Right ventricle myocardium inferior (tissue), 1 donor: ENCODE results near the gene ARL9. TPM values are rescaled to one million over a fixed set of nuclear protein-coding genes. Genes with fewer than 3 reads are reported as not detected.
"Not testable (repeated sequence)": the region's sequence is repeated elsewhere in the genome, so short reads cannot be mapped to it uniquely, and the experiment has no call there.

ENCODE experiments used
- ATAC-seq: fragments of 200-7000 bp; cut with Tn5 transposase; one replicate; pipeline ENCODE4 v1.9.1; 2020; ENCODE audit warnings: mild to moderate bottlenecking, moderate library complexity
- DNase-seq: peaks from one replicate; pipeline ENCODE4 v3.0.0; 2021; ENCODE audit errors: missing footprints
- intact Hi-C: fragments of 100-400 bp; cut with DNase I; formaldehyde crosslinking; loops from one replicate; pipeline ENCODE4 v1.11.0; 2022
- long read RNA-seq: library from polyadenylated mRNA; unstranded; transcript quantifications from one replicate; pipeline ENCODE4 v2.0.0, GENCODE V29; 2021
- total RNA-seq: library from RNA; stranded (reverse); fragmentation: NEBNext Ultra II Directional; extraction: Animal tissue kit (Norgen Biotek cat#: 25700); gene quantifications from one replicate; pipeline ENCODE4 v1.2.1, GENCODE V29; 2021
- donor health status: DM: no; HTN: yes; CAD: no; lungs with severe emphysema.

Gene ARL9, protein sequence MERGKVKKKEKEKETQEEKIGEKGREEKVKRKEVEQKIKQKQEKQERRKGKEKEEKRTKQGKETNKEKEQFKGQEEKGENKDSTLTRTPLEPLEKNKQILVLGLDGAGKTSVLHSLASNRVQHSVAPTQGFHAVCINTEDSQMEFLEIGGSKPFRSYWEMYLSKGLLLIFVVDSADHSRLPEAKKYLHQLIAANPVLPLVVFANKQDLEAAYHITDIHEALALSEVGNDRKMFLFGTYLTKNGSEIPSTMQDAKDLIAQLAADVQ
- total RNA-seq, result not detected
- long read RNA-seq, result 0 reads

DNA sequence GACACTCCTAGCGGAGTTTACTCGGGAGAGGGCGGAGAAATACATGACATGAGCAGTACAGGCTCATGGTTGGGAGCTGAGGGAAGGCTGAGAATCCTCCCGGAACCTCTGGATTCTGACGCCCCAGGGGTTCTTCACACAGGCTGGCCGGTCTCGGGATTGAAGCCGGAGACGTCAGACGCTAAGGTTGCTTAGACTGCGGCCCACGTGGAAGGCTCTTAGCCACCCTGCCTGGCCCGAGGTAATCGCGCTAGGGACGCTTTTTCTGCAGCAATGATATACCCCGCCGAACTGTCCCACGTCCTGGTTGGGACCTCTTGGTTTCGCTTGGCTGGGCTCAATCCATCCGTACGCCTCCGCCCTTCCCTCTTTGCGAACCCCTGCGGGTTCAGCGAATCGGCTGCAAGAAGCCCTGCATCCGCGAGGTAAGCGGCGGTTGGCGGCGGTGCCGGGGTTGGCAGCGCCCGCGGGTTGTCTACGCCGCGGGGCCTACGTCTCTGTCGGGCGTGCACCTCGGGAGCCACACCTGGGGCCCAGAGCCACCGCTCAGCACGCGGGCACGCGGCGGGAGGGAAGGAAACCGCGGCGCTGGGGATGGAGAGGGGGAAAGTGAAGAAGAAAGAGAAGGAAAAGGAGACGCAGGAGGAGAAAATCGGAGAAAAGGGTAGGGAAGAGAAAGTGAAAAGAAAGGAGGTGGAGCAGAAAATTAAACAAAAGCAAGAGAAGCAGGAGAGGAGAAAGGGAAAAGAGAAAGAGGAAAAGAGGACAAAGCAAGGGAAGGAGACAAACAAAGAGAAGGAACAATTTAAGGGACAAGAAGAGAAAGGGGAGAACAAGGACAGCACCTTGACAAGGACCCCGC, at the start of gene ARL9:
Gene ARL9, plus strand, starts transcription at position 523 of the 862 bp plus-strand sequence. Its CDS starts 72 bp downstream, at position 595.
- intact Hi-C loops, result no loop called here
- DNase-seq (peak; percentile 73), ATAC-seq (peak; percentile 84)

DNA sequence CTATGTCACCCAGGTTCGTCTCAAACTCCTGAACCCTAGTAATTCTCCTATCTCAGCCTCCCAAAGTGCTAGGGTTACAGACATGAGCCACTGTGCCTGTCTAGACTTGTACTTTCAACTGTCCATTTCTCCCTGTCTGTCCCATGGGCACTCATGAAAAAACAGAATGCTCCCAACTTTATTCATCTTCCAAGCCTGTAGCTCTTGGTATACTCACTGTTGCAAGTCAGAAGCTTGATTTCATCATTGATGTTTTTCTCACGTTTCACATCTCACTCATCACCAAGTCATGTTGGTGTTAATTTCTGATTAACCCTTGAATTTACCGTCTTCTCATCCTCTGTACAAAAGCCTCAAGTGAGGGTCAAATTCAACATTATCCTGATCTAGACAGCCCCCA, 45.5 kb upstream of the ARL9 start:
- DNase-seq (no peak), ATAC-seq (no peak)
- intact Hi-C loops, result no loop called here

GRCh38 chr4:56462157-56462556, 43.4 kb upstream of the ARL9 start:
- intact Hi-C loops, result no loop called here
- DNase-seq (no peak), ATAC-seq (no peak)

- DNase-seq (no peak), ATAC-seq (no peak)
- intact Hi-C loops, result loop anchor here (2.0 kb wide), 1 partner anchor 27 kb away; the partner anchor contains the start of gene PAICS
These were observed 41.9 kb upstream of the ARL9 start for GRCh38 chr4:56463711-56464110.

- no peak for DNase-seq
- no peak for ATAC-seq
- intact Hi-C loops, result loop anchor here (2.0 kb wide), 1 partner anchor 28 kb away; the partner anchor contains the start of gene PAICS
These were observed 41.0 kb upstream of the ARL9 start for GRCh38 chr4:56464581-56464980.

DNA sequence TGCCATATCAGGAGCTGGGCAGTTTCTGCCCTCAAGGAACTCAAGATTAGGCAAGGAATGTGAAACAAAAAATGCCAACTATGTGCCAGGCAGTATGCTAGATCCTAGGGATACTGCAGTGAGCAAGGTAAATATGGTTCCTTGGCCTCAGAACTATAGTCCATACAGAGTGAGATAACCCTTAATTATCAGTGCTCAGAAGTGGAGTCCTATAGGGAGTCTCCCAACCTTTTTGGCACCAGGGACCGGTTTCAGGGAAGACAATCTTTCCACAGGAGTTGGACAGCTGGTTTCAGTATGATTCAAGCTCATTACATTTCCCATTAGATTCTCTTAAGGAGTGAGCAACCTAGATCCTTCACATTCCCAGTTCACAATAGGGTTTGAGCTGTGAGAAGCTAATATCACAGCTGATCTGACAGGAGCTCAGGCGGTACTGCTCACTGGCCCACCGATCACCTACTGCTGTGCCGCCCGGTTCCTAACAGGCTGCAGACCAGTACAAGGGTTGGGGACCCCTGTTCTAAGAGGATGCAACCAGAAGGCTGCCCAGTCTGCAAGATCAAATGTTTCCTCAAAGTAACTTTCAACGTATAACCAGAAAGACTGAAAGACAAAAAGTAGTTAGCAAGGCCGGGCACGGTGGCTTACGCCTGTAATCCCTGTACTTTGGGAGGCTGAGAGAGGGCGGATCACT, 39.8 kb upstream of the ARL9 start:
- intact Hi-C loops, result loop anchor here (2.0 kb wide), 1 partner anchor 29 kb away; the partner anchor contains the start of gene PAICS
- ATAC-seq, result no peak

GRCh38 chr4:56466296-56466761, 39.3 kb upstream of the ARL9 start:
- intact Hi-C loops, ATAC-seq, DNase-seq: not testable (repeated sequence)

More for the DNA sequence above, 39.8 kb upstream of the ARL9 start:
- peak; percentile 41 for DNase-seq

- DNase-seq (no peak), ATAC-seq (no peak)
- intact Hi-C loops, result no loop called here
These were observed 38.7 kb upstream of the ARL9 start for GRCh38 chr4:56466910-56467283.

DNA sequence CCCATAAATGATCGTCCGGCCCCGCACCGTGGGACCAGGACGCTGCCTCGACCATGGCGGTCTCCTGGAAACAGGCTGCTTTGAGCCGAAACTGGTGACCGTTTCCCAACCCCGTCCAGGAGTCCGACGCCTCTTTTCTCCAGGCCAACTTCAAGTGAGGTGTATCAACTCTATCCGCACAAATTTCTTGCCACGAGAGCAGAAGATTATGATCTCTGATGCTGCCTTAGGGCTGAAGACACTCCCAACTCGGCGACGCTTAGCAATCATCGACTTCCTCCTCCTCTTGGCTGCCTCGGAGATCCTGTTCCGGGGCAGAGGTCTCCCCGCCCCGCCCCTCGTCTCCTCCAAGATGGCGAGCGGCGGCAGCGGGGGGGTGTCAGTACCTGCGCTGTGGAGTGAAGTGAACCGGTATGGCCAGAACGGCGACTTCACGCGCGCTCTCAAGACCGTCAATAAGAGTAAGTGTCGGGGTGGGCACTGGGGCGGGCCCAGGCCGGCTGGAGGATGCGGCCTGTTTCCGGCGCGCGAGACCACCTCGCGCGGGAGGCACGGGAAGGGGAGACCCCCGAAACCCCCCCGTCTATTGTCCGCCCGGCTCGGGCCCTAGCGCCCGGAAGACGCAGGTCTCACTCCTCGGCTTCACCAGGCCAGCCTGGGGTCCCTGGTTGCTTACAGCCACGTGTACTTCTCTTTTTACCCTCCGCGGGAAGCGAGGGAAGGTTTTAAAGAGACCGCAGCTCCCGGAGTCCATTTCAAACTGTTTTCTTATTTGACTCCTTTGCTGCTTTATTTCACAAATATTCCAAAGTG, 38.1 kb upstream of the ARL9 start, which contains the start of gene SRP72:
Gene SRP72, plus strand, starts transcription at position 334 of the 813 bp plus-strand sequence. Its CDS starts 19 bp downstream, at position 353.
- intact Hi-C loops, result no loop called here
- ATAC-seq, result peak; percentile 98
- peak; percentile 94 for DNase-seq

DNA sequence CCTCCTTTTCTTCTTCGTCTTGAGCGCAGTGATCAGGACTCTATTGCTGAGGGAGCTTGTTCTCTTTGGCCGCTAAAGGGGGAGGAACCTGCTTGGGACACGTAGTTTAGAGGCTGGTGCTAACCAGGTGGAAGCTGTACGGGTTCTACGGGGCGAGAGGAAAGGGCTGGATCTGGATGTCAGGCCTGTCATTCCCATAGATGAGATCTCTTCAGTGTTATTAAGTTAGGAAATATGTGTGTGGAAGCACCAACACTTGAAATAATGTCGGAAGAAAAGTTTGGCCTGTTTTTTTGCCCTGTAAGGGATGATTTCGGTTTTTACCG, 37.5 kb upstream of the ARL9 start:
- intact Hi-C loops, result no loop called here
- ATAC-seq (peak; percentile 51), DNase-seq (no peak)

DNA sequence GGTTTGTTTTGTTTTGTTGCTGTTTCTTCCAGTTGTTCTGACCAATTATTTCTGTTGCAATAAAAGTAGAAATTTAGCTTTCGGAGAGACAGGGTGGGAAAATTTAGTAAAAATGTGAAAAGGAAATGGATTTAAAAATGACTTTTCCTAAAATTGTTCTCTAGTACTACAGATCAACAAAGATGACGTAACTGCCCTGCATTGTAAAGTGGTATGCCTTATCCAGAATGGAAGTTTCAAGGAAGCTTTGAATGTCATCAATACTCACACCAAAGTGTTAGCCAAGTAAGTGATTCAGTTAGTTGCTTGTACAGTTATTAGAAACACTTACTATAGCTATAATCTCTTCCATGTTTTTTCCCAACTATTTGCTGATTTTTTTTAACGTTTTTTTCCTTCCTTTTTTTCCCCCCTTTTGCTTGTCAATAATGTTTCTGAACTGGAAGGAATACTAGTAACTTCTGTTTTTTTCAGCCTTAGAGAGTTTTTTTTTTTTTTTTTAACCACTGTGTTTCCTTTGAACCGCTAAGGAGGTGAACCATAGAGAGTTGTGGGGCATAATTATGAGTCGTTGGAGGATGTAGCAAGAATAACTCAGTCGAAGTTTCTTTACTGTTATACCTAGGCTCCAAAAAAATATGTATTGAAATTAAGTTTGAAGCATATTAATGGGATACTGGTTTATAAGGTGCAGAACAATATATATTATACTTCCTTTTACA, 35.9 kb upstream of the ARL9 start:
- intact Hi-C loops, result no loop called here
- DNase-seq, result no peak
- no peak for ATAC-seq

- intact Hi-C loops, result loop anchor here (5.0 kb wide), 1 partner anchor 609 kb away; no protein-coding TSS in a partner anchor
- no peak for ATAC-seq
- DNase-seq, result no peak
These were observed 29.7 kb upstream of the ARL9 start for GRCh38 chr4:56475917-56476316.

DNA sequence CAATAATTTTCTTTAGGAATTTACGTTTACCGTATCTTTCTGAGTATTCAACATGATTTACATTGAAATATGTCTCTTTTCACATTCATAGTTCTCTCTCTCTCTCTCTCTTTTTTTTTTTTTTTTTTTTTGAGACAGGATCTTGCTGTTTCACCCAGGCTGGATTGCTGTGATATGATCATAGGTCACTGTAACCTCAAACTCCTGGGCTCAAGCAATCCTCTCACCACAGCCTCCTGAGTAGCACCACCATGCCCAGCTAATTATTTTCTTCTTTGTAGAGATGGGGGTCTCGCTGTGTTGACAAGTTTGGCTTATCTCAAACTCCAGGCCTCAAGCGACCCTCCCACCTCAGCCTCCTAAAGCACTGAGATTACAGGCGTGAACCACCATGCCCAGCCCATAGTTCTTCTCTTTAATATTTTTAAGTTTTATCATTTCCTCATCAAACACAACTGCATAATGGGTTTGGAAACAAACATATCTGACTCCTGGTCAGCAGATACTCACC, 28.3 kb upstream of the ARL9 start:
- intact Hi-C loops, result loop anchor here (5.0 kb wide), 1 partner anchor 610 kb away; no protein-coding TSS in a partner anchor
- ATAC-seq (no peak), DNase-seq (no peak)

GRCh38 chr4:56480691-56481090, 24.9 kb upstream of the ARL9 start:
- DNase-seq (no peak), ATAC-seq (no peak)
- intact Hi-C loops, result no loop called here

- DNase-seq (no peak), ATAC-seq (no peak)
- intact Hi-C loops, result no loop called here
These were observed 9.3 kb upstream of the ARL9 start for GRCh38 chr4:56496241-56496640.

DNA sequence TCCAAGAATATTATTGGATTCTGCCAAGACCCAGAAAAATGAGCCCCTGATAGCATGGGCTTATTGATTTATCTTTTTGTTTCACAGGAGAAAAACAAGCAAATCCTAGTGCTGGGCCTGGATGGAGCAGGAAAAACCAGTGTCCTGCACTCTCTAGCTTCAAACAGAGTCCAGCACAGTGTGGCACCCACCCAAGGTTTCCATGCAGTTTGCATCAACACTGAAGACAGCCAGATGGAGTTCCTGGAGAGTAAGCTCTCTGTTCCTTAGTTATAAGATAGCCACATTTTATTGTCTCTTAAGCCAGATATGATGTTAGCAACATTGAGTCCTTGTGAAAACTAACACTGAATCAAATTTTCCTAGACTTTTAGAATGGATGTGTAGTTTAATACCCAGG, 5.5 kb downstream of the ARL9 start:
- DNase-seq (no peak), ATAC-seq (no peak)
- intact Hi-C loops, result no loop called here

GRCh38 chr4:56512166-56512565, 6.6 kb downstream of the ARL9 start:
- DNase-seq, result no peak
- intact Hi-C loops, result no loop called here
- ATAC-seq, result no peak
